DOHH2 (cell line): ENCODE results near the gene S100PBP.

Experiments
- CTCF ChIP-seq: fragments of 200-600 bp; sonication (generic); IDR thresholded peaks from one replicate; pipeline ENCODE4 v1.5.1; 2014; ENCODE audit warnings: antibody characterized with exemption, mild to moderate bottlenecking, low read depth, low read length; ENCODE audit not compliant: poor library complexity, severe bottlenecking
- EZH2phosphoT487 ChIP-seq: fragments of 200-600 bp; sonication (generic); IDR thresholded peaks from 2 replicates; pipeline ENCODE4 v1.6.1; 2017; ENCODE audit warnings: borderline replicate concordance, mild to moderate bottlenecking, antibody characterized with exemption, low read length, moderate library complexity, mixed read lengths

- no peak for TF ChIP-seq CTCF
- no peak for TF ChIP-seq EZH2phosphoT487
Observed at GRCh38 chr1:32899586-32900296, 82.3 kb downstream of the S100PBP start.
